Stimulated activated CD4-positive, alpha-beta T cell treated with anti-CD3 and anti-CD28 coated beads, Interleukin-15, amount 100 ng/mL, for 1 hour (primary cell): Measurements from ENCODE around the gene CPZ.

Experiments
- DNase-seq, 2 donors: peaks; one replicate each; pipeline ENCODE4 v3.0.0-alpha.2; 2020; ENCODE audit warnings: low read depth in 1 of 2, low spot score in 1 of 2

The CPZ gene

GRCh38 chr4:8593264-8594096 is 915 bp downstream of the CPZ start:
- DNase-seq = no peak

GRCh38 chr4:8594097-8595038 is 1.8 kb downstream of the CPZ start:
- DNase-seq = no peak

GRCh38 chr4:8595237-8596087 is 2.9 kb downstream of the CPZ start:
- no peak for DNase-seq

GRCh38 chr4:8596891-8597290 is 4.3 kb downstream of the CPZ start:
- DNase-seq = no peak

- DNase-seq = no peak
These were observed 4.8 kb downstream of the CPZ start for GRCh38 chr4:8597319-8597718.

GRCh38 chr4:8597791-8598190 is 5.2 kb downstream of the CPZ start:
- no peak for DNase-seq

GRCh38 chr4:8598391-8599090 is 6.0 kb downstream of the CPZ start:
- no peak for DNase-seq

GRCh38 chr4:8599091-8599460 is 6.5 kb downstream of the CPZ start:
- no peak for DNase-seq

- no peak for DNase-seq
These were observed 7.1 kb downstream of the CPZ start for GRCh38 chr4:8599657-8600056.

- no peak for DNase-seq
These were observed 7.7 kb downstream of the CPZ start for GRCh38 chr4:8600266-8600665.

GRCh38 chr4:8600686-8601085 is 8.1 kb downstream of the CPZ start:
- no peak for DNase-seq

GRCh38 chr4:8601086-8601485 is 8.5 kb downstream of the CPZ start:
- DNase-seq = no peak

GRCh38 chr4:8601556-8601955 is 9.0 kb downstream of the CPZ start:
- DNase-seq = no peak

- DNase-seq = no peak
These were observed 10.3 kb downstream of the CPZ start for GRCh38 chr4:8602686-8603430.

GRCh38 chr4:8603931-8604330 is 11.4 kb downstream of the CPZ start:
- DNase-seq = no peak

- DNase-seq = no peak
These were observed 12.7 kb downstream of the CPZ start for GRCh38 chr4:8605289-8605688.

- DNase-seq = no peak
These were observed 13.9 kb downstream of the CPZ start for GRCh38 chr4:8606476-8606875.

- no peak for DNase-seq
These were observed 14.4 kb downstream of the CPZ start for GRCh38 chr4:8606966-8607365.

- peak in 1 of 2 donors; percentile 28 for DNase-seq
These were observed 15.3 kb downstream of the CPZ start for GRCh38 chr4:8607603-8608481.
